ENCODE results near the gene EPHA2. TPM values are rescaled to one million over a fixed set of nuclear protein-coding genes. Genes with fewer than 3 reads are reported as not detected.

Gene EPHA2
- total RNA-seq, 1 donor from 2014 or later, result 25.0 TPM

GRCh38 chr1:16126160-16126559 is 29.7 kb downstream of the EPHA2 start:
- H3K4me3 Mint-ChIP-seq, result no peak overlapping the region
- H3K9me3 Mint-ChIP-seq, result no peaks in the 10 kb centered on the region
- H3K27me3 Mint-ChIP-seq (ENCODE audit: low read depth), result no peaks in the 10 kb centered on the region
- H3K4me1 Mint-ChIP-seq, result peaks cover 6% of the 10 kb centered on the region
- H3K27ac Mint-ChIP-seq (ENCODE audit: unreplicated experiment), result no peak overlapping the region
- DNase-seq (ENCODE audit: low read depth, low spot score), result no peak
- H3K36me3 Mint-ChIP-seq (ENCODE audit: low read depth), result peaks cover 3% of the 10 kb centered on the region
- no peak for TF ChIP-seq CTCF (conservative IDR thresholded peaks at IDR 0.05)

- no peak overlapping the region for H3K4me3 Mint-ChIP-seq
- TF ChIP-seq CTCF (conservative IDR thresholded peaks at IDR 0.05), result no peak
- H3K9me3 Mint-ChIP-seq, result no peaks in the 10 kb centered on the region
- H3K27me3 Mint-ChIP-seq (ENCODE audit: low read depth), result no peaks in the 10 kb centered on the region
- H3K36me3 Mint-ChIP-seq (ENCODE audit: low read depth), result no peaks in the 10 kb centered on the region
- H3K27ac Mint-ChIP-seq (ENCODE audit: unreplicated experiment), result no peak overlapping the region
- no peak for DNase-seq (ENCODE audit: low read depth, low spot score)
- peaks cover 6% of the 10 kb centered on the region for H3K4me1 Mint-ChIP-seq
Measured at GRCh38 chr1:16125483-16125882, 30.4 kb downstream of the EPHA2 start.

- no peak for TF ChIP-seq CTCF (conservative IDR thresholded peaks at IDR 0.05)
- Mint-ChIP-seq H3K9me3 (no peaks in the 10 kb centered on the region), H3K4me3 (no peak overlapping the region), H3K27ac (ENCODE audit: unreplicated experiment) (no peak overlapping the region), H3K36me3 (ENCODE audit: low read depth) (no peaks in the 10 kb centered on the region), H3K27me3 (ENCODE audit: low read depth) (no peaks in the 10 kb centered on the region), H3K4me1 (peaks cover 6% of the 10 kb centered on the region)
- DNase-seq (ENCODE audit: low read depth, low spot score), result no peak
Measured at GRCh38 chr1:16125088-16125470, 30.8 kb downstream of the EPHA2 start.

- no peak for DNase-seq (ENCODE audit: low read depth, low spot score)
- no peak for TF ChIP-seq CTCF (conservative IDR thresholded peaks at IDR 0.05)
- Mint-ChIP-seq H3K4me1 (peaks cover 6% of the 10 kb centered on the region), H3K27me3 (ENCODE audit: low read depth) (no peaks in the 10 kb centered on the region), H3K9me3 (no peaks in the 10 kb centered on the region), H3K36me3 (ENCODE audit: low read depth) (no peaks in the 10 kb centered on the region), H3K27ac (ENCODE audit: unreplicated experiment) (no peak overlapping the region), H3K4me3 (no peak overlapping the region)
Measured at GRCh38 chr1:16124377-16125087, 31.3 kb downstream of the EPHA2 start.

GRCh38 chr1:16122916-16123315 is 33.0 kb downstream of the EPHA2 start:
- Mint-ChIP-seq H3K27ac (ENCODE audit: unreplicated experiment) (peak overlapping the region; percentile 36), H3K4me3 (no peak overlapping the region), H3K9me3 (no peaks in the 10 kb centered on the region), H3K27me3 (ENCODE audit: low read depth) (no peaks in the 10 kb centered on the region), H3K4me1 (peaks cover 8% of the 10 kb centered on the region), H3K36me3 (ENCODE audit: low read depth) (no peaks in the 10 kb centered on the region)
- no peak for TF ChIP-seq CTCF (conservative IDR thresholded peaks at IDR 0.05)
- no peak for DNase-seq (ENCODE audit: low read depth, low spot score)
